WTC11 (cell line): ENCODE measurements around the gene GNG4. TPM values are rescaled to one million over a fixed set of nuclear protein-coding genes. Genes with fewer than 3 reads are reported as not detected.

ENCODE experiments used
- ATAC-seq: fragments of 200-7000 bp; cut with Tn5 transposase; 2 replicates; pipeline ENCODE4 v1.10.0; 2021; ENCODE audit warnings: mild to moderate bottlenecking, moderate library complexity
- CTCF ChIA-PET: fragments of 300-600 bp; sonication (Branson Sonifier 250); formaldehyde crosslinking; loops from one replicate; lab custom pipeline; 2021; ENCODE audit warnings: antibody characterized with exemption; lab: Charles Lee
- POLR2A ChIA-PET: fragments of 350-600 bp; sonication (Branson Sonifier 250); formaldehyde crosslinking; loops from one replicate; lab custom pipeline; 2021; ENCODE audit warnings: antibody characterized with exemption; lab: Charles Lee
- DNase-seq: peaks from one replicate; pipeline ENCODE4 v3.0.0; 2021; ENCODE audit warnings: low spot score
- H3K27ac Mint-ChIP-seq: 2 replicates; pipeline ENCODE4 v1.8.0; 2021; ENCODE audit warnings: mixed read lengths
- H3K27me3 Mint-ChIP-seq: 2 replicates; pipeline ENCODE4 v1.8.0; 2021; ENCODE audit warnings: low read depth, mild to moderate bottlenecking, moderate library complexity, mixed read lengths
- H3K36me3 Mint-ChIP-seq: 2 replicates; pipeline ENCODE4 v1.8.0; 2021; ENCODE audit warnings: mixed read lengths
- H3K4me1 Mint-ChIP-seq: 2 replicates; pipeline ENCODE4 v1.8.0; 2022; ENCODE audit warnings: mixed read lengths
- H3K4me3 Mint-ChIP-seq: 2 replicates; pipeline ENCODE4 v1.8.0; 2021; ENCODE audit warnings: mild to moderate bottlenecking, moderate library complexity, mixed read lengths
- H3K9me3 Mint-ChIP-seq: 2 replicates; pipeline ENCODE4 v1.8.0; 2021; ENCODE audit warnings: mixed read lengths
- CREB1 ChIP-seq: sonication (generic); formaldehyde crosslinking; IDR thresholded peaks from 2 replicates; pipeline ENCODE4 v1.8.0; 2023; ENCODE audit warnings: mild to moderate bottlenecking, missing genetic modification reagents
- CTCF ChIP-seq: fragments of 200-600 bp; IDR thresholded peaks from 2 replicates; pipeline ENCODE4 v1.8.0; 2022; ENCODE audit warnings: antibody characterized with exemption
- E2F4 ChIP-seq: sonication (generic); formaldehyde crosslinking; IDR thresholded peaks from 2 replicates; pipeline ENCODE4 v1.8.1; 2022; ENCODE audit warnings: low read depth, mild to moderate bottlenecking, moderate library complexity, missing genetic modification reagents, borderline replicate concordance
- E2F5 ChIP-seq: sonication (generic); formaldehyde crosslinking; IDR thresholded peaks from 2 replicates; pipeline ENCODE4 v1.8.1; 2022; ENCODE audit warnings: mild to moderate bottlenecking, moderate library complexity, missing genetic modification reagents
- ELF4 ChIP-seq: sonication (generic); formaldehyde crosslinking; IDR thresholded peaks from 2 replicates; pipeline ENCODE4 v1.8.1; 2022; ENCODE audit warnings: low read depth, mild to moderate bottlenecking, moderate library complexity, missing genetic modification reagents
- ESRRA ChIP-seq: sonication (generic); formaldehyde crosslinking; IDR thresholded peaks from 2 replicates; pipeline ENCODE4 v1.8.1; 2022; ENCODE audit warnings: mild to moderate bottlenecking, missing genetic modification reagents, borderline replicate concordance
- FOXJ3 ChIP-seq: sonication (generic); formaldehyde crosslinking; IDR thresholded peaks from 2 replicates; pipeline ENCODE4 v1.9.0; 2021; ENCODE audit warnings: missing genetic modification reagents, mild to moderate bottlenecking, borderline replicate concordance
- FOXP1 ChIP-seq: sonication (generic); formaldehyde crosslinking; IDR thresholded peaks from 2 replicates; pipeline ENCODE4 v1.8.0; 2022; ENCODE audit warnings: missing genetic modification reagents, mild to moderate bottlenecking, moderate library complexity, borderline replicate concordance
- GTF2I ChIP-seq: fragments of 250-450 bp; sonication (Bioruptor Pico); conservative IDR thresholded peaks from 2 replicates; pipeline ENCODE4 v1.4.0; 2021; ENCODE audit warnings: mild to moderate bottlenecking
- HMGA2 ChIP-seq: fragments of 250-450 bp; sonication (Bioruptor Pico); IDR thresholded peaks from 2 replicates; pipeline ENCODE4 v1.4.0; 2021; ENCODE audit warnings: mild to moderate bottlenecking, moderate library complexity
- JUN ChIP-seq: sonication (generic); formaldehyde crosslinking; IDR thresholded peaks from 2 replicates; pipeline ENCODE4 v1.8.0; 2023; ENCODE audit warnings: mild to moderate bottlenecking, missing genetic modification reagents
- MLX ChIP-seq: sonication (generic); formaldehyde crosslinking; IDR thresholded peaks from 2 replicates; pipeline ENCODE4 v1.8.1; 2023; ENCODE audit warnings: mild to moderate bottlenecking, missing genetic modification reagents, moderate library complexity
- NR1H2 ChIP-seq: sonication (generic); formaldehyde crosslinking; IDR thresholded peaks from 2 replicates; pipeline ENCODE4 v1.9.0; 2021; ENCODE audit warnings: mild to moderate bottlenecking, moderate library complexity, missing genetic modification reagents
- RELA ChIP-seq: sonication (generic); formaldehyde crosslinking; IDR thresholded peaks from 2 replicates; pipeline ENCODE4 v1.8.1; 2022; ENCODE audit warnings: missing genetic modification reagents, mild to moderate bottlenecking, borderline replicate concordance
- STAT6 ChIP-seq: sonication (generic); formaldehyde crosslinking; conservative IDR thresholded peaks from 2 replicates; pipeline ENCODE4 v1.8.1; 2023; ENCODE audit warnings: mild to moderate bottlenecking, low read depth, missing genetic modification reagents, moderate library complexity
- TP53 ChIP-seq: sonication (generic); formaldehyde crosslinking; IDR thresholded peaks from 2 replicates; pipeline ENCODE4 v1.8.1; 2023; ENCODE audit warnings: mild to moderate bottlenecking, missing genetic modification reagents
- USF1 ChIP-seq: sonication (generic); formaldehyde crosslinking; IDR thresholded peaks from 2 replicates; pipeline ENCODE4 v1.8.0; 2022; ENCODE audit warnings: mild to moderate bottlenecking, missing genetic modification reagents
- ZNF263 ChIP-seq: sonication (generic); formaldehyde crosslinking; IDR thresholded peaks from 2 replicates; pipeline ENCODE4 v1.8.1; 2022; ENCODE audit warnings: low read depth, mild to moderate bottlenecking, moderate library complexity, missing genetic modification reagents
- ZNF317 ChIP-seq: sonication (generic); formaldehyde crosslinking; IDR thresholded peaks from 2 replicates; pipeline ENCODE4 v1.8.1; 2023; ENCODE audit warnings: low read depth, mild to moderate bottlenecking, moderate library complexity, missing genetic modification reagents, borderline replicate concordance
- ZNF425 ChIP-seq: fragments of 250-450 bp; sonication (Bioruptor Pico); conservative IDR thresholded peaks from 2 replicates; pipeline ENCODE4 v1.9.0; 2021; ENCODE audit warnings: mild to moderate bottlenecking
- total RNA-seq: library from RNA; stranded (reverse); gene quantifications from 3 replicates; pipeline ENCODE4 v1.2.3, GENCODE V29; 2021

GNG4 gene
- total RNA-seq, 1 experiment from 2014 or later = 38.3 TPM

GRCh38 chr1:235567812-235568503 is 81.6 kb downstream of the GNG4 start:
- Mint-ChIP-seq H3K4me3 (no peak overlapping the region), H3K4me1 (no peaks in the 10 kb centered on the region), H3K9me3 (no peaks in the 10 kb centered on the region), H3K27me3 (no peaks in the 10 kb centered on the region), H3K27ac (no peak overlapping the region), H3K36me3 (0 out of 2 replicates have a peak, but pooled peaks cover 3% of the 10 kb centered on the region)
- DNase-seq (no peak), ATAC-seq (no peak)
- no peak for TF ChIP-seq CTCF
- no peak for TF ChIP-seq E2F4
- TF ChIP-seq USF1 (CRISPR knock-in tag) = no peak
- no peak for TF ChIP-seq CREB1 (CRISPR knock-in tag)
- no peak for TF ChIP-seq FOXP1 (CRISPR knock-in tag)
- no peak for TF ChIP-seq RELA (CRISPR knock-in tag)
- TF ChIP-seq HMGA2 (CRISPR knock-in tag) = no peak
- TF ChIP-seq MLX = no peak
- no peak for TF ChIP-seq ZNF425 (CRISPR knock-in tag)
- no peak for TF ChIP-seq GTF2I (CRISPR knock-in tag)
- TF ChIP-seq TP53 (CRISPR knock-in tag) = no peak
- TF ChIP-seq ESRRA (CRISPR knock-in tag) = no peak
- TF ChIP-seq JUN = no peak
- TF ChIP-seq E2F5 = no peak
- TF ChIP-seq ZNF317 (CRISPR knock-in tag) = no peak
- no peak for TF ChIP-seq FOXJ3 (CRISPR knock-in tag)
- no peak for TF ChIP-seq ELF4 (CRISPR knock-in tag)
- TF ChIP-seq NR1H2 (CRISPR knock-in tag) = no peak
- no peak for TF ChIP-seq STAT6 (CRISPR knock-in tag)
- no peak for TF ChIP-seq ZNF263 (CRISPR knock-in tag)
- ChIA-PET POLR2A (no interaction called here), CTCF (no interaction called here)
